Lower lobe of right lung (tissue), 2 donors: Measurements from ENCODE around the gene TPPP. TPM values are rescaled to one million over a fixed set of nuclear protein-coding genes. Genes with fewer than 3 reads are reported as not detected.
"Not testable (repeated sequence)": the region's sequence is repeated elsewhere in the genome, so short reads cannot be mapped to it uniquely, and the experiment has no call there.

Experiments used
- ATAC-seq, 2 donors: fragments of 200-7000 bp; cut with Tn5 transposase; one replicate each; pipeline ENCODE4 v1.9.1; 2020 to 2022; ENCODE audit warnings: mild to moderate bottlenecking in 2 of 2, moderate library complexity in 2 of 2
- DNase-seq: peaks from one replicate; pipeline ENCODE4 v3.0.0-alpha.2; 2020
- H3K27ac ChIP-seq: fragments of 200-600 bp; one replicate; pipeline ENCODE4 v1.8.0; 2022
- H3K27me3 ChIP-seq: fragments of 200-600 bp; one replicate; pipeline ENCODE4 v1.8.0; 2022; ENCODE audit warnings: low read depth
- H3K36me3 ChIP-seq: fragments of 200-600 bp; one replicate; pipeline ENCODE4 v1.8.0; 2022; ENCODE audit warnings: mild to moderate bottlenecking
- H3K4me1 ChIP-seq: fragments of 200-600 bp; one replicate; pipeline ENCODE4 v1.8.0; 2022
- H3K4me3 ChIP-seq: fragments of 200-600 bp; one replicate; pipeline ENCODE4 v1.8.0; 2022; ENCODE audit warnings: mild to moderate bottlenecking
- H3K9me3 ChIP-seq: fragments of 200-600 bp; one replicate; pipeline ENCODE4 v1.8.0; 2022
- intact Hi-C: fragments of 100-400 bp; cut with DNase I; formaldehyde crosslinking; loops from one replicate; pipeline ENCODE4 v1.11.0; 2022
- total RNA-seq: library from RNA; stranded (reverse); fragmentation: NEBNext Ultra II Directional; extraction: Animal tissue kit (Norgen Biotek cat#: 25700); gene quantifications from one replicate; pipeline ENCODE4 v1.2.1, GENCODE V29; 2021
- TF ChIP-seq, protein P1 (sequence below): fragments of 200-600 bp; IDR thresholded peaks from one replicate; pipeline ENCODE4 v1.8.0; 2022; ENCODE audit warnings: antibody characterized with exemption, mild to moderate bottlenecking
- donor health status: DM: no; HTN: yes; CAD: no; lungs with severe emphysema.

The TPPP gene
- total RNA-seq, 1 donor from 2014 or later: 16.2 TPM

DNA sequence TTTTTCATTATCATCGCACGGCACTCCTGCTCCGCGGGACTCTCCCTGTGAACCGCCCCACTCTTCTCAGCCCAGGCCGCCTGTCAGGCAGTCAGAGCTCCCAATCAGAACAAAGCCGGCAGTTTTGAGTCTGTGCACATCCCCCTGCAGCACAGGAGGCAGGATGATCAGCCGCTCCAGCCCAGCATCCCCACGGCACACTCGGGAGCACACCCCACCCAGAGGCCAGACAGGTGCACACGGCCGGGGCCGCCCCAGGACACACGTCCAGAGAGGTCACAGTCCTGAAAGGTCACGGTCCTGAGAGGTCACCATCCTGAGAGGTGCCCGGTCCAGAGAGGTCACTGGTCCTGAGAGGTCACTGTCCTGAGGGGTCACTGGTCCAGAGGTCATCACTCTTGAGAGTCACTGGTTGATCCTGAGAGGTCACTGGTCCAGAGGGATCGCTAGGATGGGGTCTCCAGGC is 8.4 kb downstream of the TPPP start:
- Histone ChIP-seq H3K27ac (no peak overlapping the region), H3K36me3 (no peaks in the 10 kb centered on the region), H3K27me3 (no peaks in the 10 kb centered on the region), H3K9me3 (no peaks in the 10 kb centered on the region), H3K4me1 (no peaks in the 10 kb centered on the region), H3K4me3 (no peak overlapping the region)
- TF ChIP-seq, protein P1, sequence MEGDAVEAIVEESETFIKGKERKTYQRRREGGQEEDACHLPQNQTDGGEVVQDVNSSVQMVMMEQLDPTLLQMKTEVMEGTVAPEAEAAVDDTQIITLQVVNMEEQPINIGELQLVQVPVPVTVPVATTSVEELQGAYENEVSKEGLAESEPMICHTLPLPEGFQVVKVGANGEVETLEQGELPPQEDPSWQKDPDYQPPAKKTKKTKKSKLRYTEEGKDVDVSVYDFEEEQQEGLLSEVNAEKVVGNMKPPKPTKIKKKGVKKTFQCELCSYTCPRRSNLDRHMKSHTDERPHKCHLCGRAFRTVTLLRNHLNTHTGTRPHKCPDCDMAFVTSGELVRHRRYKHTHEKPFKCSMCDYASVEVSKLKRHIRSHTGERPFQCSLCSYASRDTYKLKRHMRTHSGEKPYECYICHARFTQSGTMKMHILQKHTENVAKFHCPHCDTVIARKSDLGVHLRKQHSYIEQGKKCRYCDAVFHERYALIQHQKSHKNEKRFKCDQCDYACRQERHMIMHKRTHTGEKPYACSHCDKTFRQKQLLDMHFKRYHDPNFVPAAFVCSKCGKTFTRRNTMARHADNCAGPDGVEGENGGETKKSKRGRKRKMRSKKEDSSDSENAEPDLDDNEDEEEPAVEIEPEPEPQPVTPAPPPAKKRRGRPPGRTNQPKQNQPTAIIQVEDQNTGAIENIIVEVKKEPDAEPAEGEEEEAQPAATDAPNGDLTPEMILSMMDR: no peak
- intact Hi-C loops: no loop called here
- no peak for ATAC-seq
- DNase-seq: no peak

DNA sequence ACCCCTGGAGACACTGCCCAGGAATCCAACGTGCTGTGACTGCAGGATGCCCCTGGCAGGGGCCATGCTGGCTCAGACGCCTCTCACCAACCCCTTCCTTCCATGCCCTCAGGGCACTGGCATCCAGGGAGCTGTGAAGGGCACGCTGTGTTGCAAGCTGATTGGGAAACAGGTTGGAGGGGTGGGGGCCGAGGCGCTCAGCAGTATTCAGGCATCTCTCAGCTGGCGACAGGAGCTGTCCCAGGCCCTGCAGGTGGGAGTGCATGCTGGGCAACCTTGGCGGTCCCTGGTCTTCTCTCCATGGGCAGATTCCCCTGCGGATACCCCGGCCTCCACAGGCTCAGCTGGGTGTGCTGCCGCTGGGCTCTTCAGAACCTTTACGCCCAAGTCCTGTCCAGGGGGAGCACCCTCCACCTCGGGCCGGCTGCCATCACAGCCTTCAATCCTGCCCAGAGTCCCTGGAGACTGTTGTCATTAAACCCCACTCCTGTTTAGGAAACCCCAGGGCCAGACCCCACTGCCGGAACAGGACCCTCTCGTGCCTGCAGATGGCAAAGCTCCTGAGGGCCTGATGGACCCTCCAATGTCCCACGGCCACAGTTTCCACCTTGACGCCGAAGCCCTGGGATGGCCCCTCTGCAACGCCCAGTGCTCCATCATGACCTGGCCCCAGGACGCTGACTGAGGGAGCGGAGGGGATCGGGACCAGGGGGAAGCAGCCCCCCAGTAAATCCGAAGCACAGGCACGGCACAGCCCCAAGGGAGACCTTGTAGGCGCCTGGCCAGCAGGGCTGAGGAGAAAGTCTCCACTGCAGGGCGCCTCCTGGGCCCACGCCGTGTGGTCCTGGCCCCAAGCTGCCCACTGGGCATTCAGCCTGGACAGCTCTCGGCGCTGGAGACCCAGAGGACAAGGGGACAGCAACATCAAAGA is 9.3 kb downstream of the TPPP start:
- Histone ChIP-seq H3K4me1 (no peaks in the 10 kb centered on the region), H3K27me3 (no peaks in the 10 kb centered on the region), H3K36me3 (no peaks in the 10 kb centered on the region), H3K4me3 (no peak overlapping the region), H3K9me3 (no peaks in the 10 kb centered on the region), H3K27ac (no peak overlapping the region)
- ATAC-seq (peak; percentile 9 to 15), DNase-seq (no peak)
- intact Hi-C loops: no loop called here
- TF ChIP-seq, protein P1: no peak

DNA sequence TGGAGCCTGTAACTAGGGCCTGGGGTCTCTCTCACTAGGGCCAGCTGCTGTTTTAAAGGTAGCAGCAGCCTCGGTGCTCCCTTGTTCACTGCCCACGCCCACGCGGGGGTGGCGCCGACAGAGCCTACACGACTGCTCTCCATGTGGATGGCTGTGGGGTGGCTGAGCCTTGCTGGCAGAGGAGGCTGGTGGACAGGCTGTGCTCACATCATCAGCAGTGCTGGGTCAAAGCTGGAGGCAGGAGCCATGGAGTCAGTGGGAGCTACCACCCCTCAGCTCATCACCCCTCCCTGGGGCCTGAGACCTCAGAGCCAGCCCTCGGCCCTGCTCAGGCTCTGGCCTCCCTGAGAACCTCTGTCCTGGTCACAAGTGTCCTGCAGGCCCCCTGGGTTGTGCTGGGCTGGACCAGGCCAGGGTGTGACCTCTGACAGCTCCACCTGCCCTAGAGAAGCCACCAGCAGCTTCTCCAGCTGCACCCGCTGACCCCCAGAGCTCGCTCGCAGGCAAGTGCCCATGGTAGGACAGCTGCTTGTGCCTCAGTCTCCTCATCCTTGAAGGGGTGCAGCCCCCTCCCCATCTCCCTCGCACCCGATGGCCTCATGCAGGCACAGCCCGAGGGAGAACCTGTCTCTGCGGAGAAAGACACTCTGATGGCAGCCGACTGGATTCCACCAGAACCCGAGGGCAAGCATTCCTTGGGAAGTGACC is 10.3 kb downstream of the TPPP start:
- H3K9me3 ChIP-seq, intact Hi-C loops, H3K4me1 ChIP-seq, H3K4me3 ChIP-seq, DNase-seq, ATAC-seq, H3K27me3 ChIP-seq, H3K36me3 ChIP-seq, H3K27ac ChIP-seq: not testable (repeated sequence)

DNA sequence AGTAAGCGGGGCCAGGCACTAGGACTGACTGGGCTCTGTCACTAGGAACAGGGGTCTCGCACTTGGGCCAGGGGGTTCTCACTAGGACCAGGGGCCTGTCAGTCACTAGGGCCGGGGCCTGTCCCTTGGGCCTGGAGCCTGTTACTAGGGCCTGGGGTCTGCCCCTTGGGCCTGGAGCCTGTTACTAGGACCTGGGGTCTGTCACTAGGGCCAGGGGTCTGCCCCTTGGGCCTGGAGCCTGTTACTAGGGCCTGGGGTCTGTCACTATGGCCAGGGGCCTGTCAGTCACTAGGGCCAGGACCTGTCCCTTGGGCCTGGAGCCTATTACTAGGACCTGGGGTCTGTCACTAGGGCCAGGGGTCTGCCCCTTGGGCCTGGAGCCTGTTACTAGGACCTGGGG is 10.9 kb downstream of the TPPP start:
- intact Hi-C loops, H3K36me3 ChIP-seq, H3K4me3 ChIP-seq, H3K27ac ChIP-seq, H3K9me3 ChIP-seq, ATAC-seq, H3K27me3 ChIP-seq, H3K4me1 ChIP-seq, DNase-seq: not testable (repeated sequence)

DNA sequence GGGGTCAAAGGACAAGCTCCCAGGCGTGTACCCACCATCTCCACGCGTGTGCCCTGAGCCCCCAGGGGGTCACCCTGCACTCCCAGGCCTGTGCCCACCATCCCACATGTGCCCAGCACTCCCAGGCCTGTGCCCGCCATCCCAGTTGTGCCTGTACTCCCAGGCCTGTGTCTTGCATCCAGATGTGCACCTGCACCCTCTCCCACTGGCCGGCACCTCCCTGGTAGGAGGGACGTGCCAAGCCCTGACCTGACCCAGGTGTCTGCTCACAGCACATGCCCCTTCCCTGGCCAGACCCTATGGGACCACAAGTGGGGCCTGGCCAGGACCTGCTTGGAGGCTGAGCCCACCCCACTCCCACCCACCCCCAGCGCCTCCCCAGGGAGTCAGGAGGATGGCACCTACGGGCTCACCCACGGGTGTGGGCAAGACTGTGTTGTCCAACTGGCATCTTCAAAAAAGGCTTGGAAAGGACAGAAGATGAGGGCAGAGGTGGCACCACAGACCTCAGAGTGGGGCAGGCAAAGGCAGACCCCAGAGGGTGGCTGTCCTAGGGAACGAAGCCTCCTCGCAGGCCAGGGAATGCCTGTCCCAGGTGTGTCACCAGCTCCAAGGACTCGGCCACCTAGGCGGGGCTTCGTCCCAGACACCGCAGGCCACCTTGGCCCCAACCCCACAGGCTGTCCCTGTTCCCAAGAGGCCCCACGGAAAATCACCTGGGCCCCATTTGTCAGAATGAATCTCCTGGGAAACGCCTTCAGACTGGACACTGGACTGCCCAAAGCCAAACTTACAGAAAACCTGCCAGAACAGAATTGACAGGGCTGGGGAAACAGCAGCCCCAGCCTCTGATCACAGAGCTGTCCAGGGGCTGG is 11.6 kb downstream of the TPPP start:
- ATAC-seq, H3K4me3 ChIP-seq, H3K4me1 ChIP-seq, intact Hi-C loops, H3K27ac ChIP-seq, H3K36me3 ChIP-seq, H3K9me3 ChIP-seq, DNase-seq, H3K27me3 ChIP-seq: not testable (repeated sequence)

DNA sequence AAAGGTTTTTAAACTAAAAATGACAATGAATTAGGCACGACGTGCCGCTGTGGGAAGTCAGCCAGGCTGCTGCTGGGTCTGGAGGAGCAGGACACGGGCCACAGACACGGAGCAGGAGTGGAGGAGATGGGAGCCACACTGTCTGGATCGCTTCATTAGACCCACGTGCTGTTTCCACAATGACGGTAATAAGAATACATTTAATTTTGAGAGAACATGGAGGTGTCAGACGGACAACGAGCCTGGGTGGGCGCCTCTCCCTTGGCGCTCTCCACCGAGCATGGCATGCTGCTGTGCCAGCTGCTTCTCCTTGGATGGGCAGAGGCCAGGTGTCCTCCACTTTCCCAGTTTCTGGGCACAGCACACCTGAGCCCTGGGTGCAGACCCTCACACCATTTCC is 12.3 kb downstream of the TPPP start:
- H3K27ac ChIP-seq, H3K4me1 ChIP-seq, H3K9me3 ChIP-seq, H3K36me3 ChIP-seq, intact Hi-C loops, H3K4me3 ChIP-seq, DNase-seq, H3K27me3 ChIP-seq, ATAC-seq: not testable (repeated sequence)

DNA sequence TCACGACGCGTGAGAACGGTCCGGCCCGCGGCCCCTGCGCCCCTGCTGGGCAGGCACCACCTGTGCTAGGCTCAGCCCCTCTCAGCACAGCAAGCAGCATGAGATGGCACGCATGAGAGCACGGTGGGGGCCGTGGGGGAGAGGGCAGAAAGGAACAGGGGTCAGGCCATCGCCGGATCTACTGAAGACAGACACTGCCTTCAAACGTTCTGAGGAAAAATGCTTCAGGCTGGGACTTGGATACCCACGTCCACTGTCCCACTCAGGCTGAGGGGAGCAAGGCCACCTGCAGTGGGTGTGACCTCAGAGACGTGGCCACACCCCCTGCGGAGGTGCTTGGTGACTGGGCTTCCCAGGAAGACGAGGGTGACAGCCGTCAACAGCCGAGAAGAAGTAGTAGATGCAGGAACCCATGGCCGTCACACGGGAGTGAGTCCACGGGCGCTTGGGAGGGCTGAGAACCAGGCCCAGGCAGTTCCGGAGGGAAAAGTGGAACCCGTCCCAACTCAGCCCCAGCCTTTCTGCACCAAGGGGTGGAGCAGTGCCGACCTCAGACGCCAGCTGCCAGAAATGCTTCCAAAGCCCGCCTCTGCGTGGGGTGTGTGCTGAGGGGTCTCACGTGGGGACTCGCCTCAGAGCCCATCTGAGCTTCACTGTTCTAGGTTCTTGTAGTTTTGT is 12.9 kb downstream of the TPPP start:
- H3K27me3 ChIP-seq, DNase-seq, H3K4me1 ChIP-seq, H3K4me3 ChIP-seq, H3K27ac ChIP-seq, intact Hi-C loops, H3K36me3 ChIP-seq, H3K9me3 ChIP-seq, ATAC-seq: not testable (repeated sequence)

DNA sequence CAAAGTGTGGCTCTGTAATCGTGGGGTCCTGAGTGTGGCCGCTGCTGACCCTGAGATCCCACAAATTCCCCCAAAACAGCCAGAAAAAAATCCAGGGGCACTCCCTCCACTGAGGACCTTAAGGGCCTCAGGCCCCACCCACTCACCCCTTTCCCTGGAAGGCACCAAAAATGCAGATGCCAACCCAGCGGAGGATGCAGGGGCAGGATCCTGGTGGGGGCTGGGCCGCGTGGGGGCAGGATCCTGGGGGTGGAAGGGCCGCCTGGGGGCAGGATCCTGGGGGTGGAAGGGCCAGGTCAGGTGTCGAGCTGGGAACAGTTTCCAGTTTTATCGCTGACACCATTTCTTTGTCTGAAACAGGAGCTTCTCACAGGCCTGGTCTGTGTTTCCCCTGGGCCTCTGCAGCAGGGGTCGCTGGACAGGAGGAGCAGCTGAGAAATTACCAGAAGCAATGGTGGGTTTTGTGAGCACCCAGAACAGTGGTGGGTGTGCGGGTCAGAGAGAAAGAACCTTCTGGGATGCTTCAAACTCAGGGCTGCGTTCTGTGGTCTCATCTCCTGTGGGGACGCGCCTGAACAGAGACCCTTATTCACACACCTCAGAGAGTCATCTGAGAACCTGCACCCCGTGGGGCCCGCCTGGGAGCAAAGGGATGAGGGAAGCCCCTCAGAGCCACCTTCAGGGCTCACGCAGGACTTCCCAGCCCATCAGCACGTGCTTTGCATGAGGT is 13.8 kb downstream of the TPPP start:
- H3K36me3 ChIP-seq, ATAC-seq, H3K4me1 ChIP-seq, DNase-seq, H3K4me3 ChIP-seq, intact Hi-C loops, H3K27ac ChIP-seq, H3K9me3 ChIP-seq, H3K27me3 ChIP-seq: not testable (repeated sequence)

DNA sequence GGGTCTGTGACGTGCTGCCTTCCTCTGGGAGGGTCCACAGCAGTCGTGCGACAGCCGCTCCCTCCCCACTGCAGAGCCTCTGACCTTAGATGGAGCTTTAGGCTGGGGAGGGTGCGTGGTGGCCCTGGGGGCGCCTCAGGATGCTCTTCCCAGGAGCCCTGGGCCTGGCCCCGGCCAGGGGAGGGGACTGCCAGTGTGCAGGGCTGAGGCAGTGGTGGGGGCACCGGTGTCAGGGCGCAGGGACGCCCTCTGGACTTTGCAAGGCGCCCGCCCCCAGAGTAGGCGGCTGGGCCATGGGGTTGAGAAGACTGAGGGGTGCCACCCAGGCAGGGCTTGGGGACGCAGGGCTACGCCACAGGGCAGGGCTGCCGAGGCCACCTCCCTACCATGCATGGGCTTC is 14.6 kb downstream of the TPPP start:
- H3K27ac ChIP-seq, H3K27me3 ChIP-seq, ATAC-seq, H3K36me3 ChIP-seq, intact Hi-C loops, H3K4me3 ChIP-seq, H3K9me3 ChIP-seq: not testable (repeated sequence)
- H3K4me1 ChIP-seq: peaks cover 11% of the 10 kb centered on the region
- peak; percentile 26 for DNase-seq
